T-cell (primary cell): ENCODE results near the gene GPX6. TPM values are rescaled to one million over a fixed set of nuclear protein-coding genes. Genes with fewer than 3 reads are reported as not detected.

ENCODE experiments used
- ATAC-seq, 4 experiments: fragments of 200-7000 bp in 3 of 4; fragments of 150-1000 bp in 1 of 4; cut with Tn5 transposase; replicated peaks in 1 of 4; 1 replicate in 3 of 4; 2 replicates in 1 of 4; pipeline ENCODE4 v1.10.0; 2021; ENCODE audit warnings: moderate library complexity in 3 of 4, mild to moderate bottlenecking in 2 of 4, moderate number of reproducible peaks in 1 of 4
- CTCF ChIA-PET, 2 donors: fragments of 300-600 bp; sonication (Branson Sonifier 250); formaldehyde crosslinking; loops; one replicate each; lab custom pipeline; 2022; ENCODE audit warnings: antibody characterized with exemption in 2 of 2; lab: Charles Lee
- POLR2A ChIA-PET, 2 donors: fragments of 300-600 bp; sonication (Branson Sonifier 250); formaldehyde crosslinking; loops; one replicate each; lab custom pipeline; 2022; ENCODE audit warnings: antibody characterized with exemption in 2 of 2; lab: Charles Lee
- DNase-seq, 35 experiments: peaks; one replicate each; pipeline versions ENCODE4 v3.0.0 to v3.0.0-alpha.2; 2013 to 2023
- H3K27ac ChIP-seq: one replicate; pipeline ENCODE4 v1.5.1; 2013; ENCODE audit warnings: low read length
- H3K27me3 ChIP-seq, 2 experiments: replicated peaks in 1 of 2; 1 replicate in 1 of 2; 2 replicates in 1 of 2; pipeline versions ENCODE4 v1.6.1 to v1.7.0; 2013; ENCODE audit warnings: low read length in 1 of 2, mixed read lengths in 1 of 2; ENCODE audit not compliant: control insufficient read depth in 2 of 2, insufficient read depth in 2 of 2; ENCODE audit errors: extremely low read depth in 1 of 2
- H3K36me3 ChIP-seq, 2 donors: 1 replicate in 1 of 2; 2 replicates in 1 of 2; pipeline versions ENCODE4 v1.6.1 to v1.7.0; 2013; ENCODE audit warnings: low read length in 1 of 2; ENCODE audit not compliant: control insufficient read depth in 2 of 2, insufficient read depth in 1 of 2; ENCODE audit errors: extremely low read depth in 1 of 2
- H3K4me1 ChIP-seq, 2 experiments: 1 replicate in 1 of 2; 2 replicates in 1 of 2; pipeline versions ENCODE4 v1.6.1 to v1.7.0; 2013; ENCODE audit warnings: low read length in 2 of 2, mixed read lengths in 1 of 2; ENCODE audit not compliant: insufficient read depth in 2 of 2, control insufficient read depth in 1 of 2; ENCODE audit errors: extremely low read depth in 1 of 2
- H3K4me3 ChIP-seq, 2 donors: 1 replicate in 1 of 2; 2 replicates in 1 of 2; pipeline versions ENCODE4 v1.5.1 to v1.7.0; 2013; ENCODE audit warnings: mild to moderate bottlenecking in 2 of 2, low read length in 1 of 2, moderate library complexity in 1 of 2; ENCODE audit not compliant: control insufficient read depth in 1 of 2; ENCODE audit errors: extremely low read depth in 1 of 2
- H3K9me3 ChIP-seq: 2 replicates; pipeline ENCODE4 v1.7.0; 2013
- H3K27ac Mint-ChIP-seq, 2 donors: one replicate each; pipeline ENCODE4 v1.8.0; 2020 to 2021; ENCODE audit warnings: mild to moderate bottlenecking in 2 of 2, mixed read lengths in 2 of 2
- H3K27me3 Mint-ChIP-seq, 2 donors: one replicate each; pipeline ENCODE4 v1.8.0; 2021 to 2022; ENCODE audit warnings: mixed read lengths in 2 of 2
- H3K36me3 Mint-ChIP-seq: one replicate; pipeline ENCODE4 v1.8.0; 2021; ENCODE audit warnings: mixed read lengths
- H3K4me1 Mint-ChIP-seq, 3 donors: one replicate each; pipeline ENCODE4 v1.8.0; 2020 to 2022; ENCODE audit warnings: mixed read lengths in 3 of 3, mild to moderate bottlenecking in 1 of 3
- H3K4me3 Mint-ChIP-seq, 3 donors: one replicate each; pipeline ENCODE4 v1.8.0; 2020 to 2022; ENCODE audit warnings: mild to moderate bottlenecking in 3 of 3, mixed read lengths in 3 of 3, moderate library complexity in 3 of 3
- H3K9me3 Mint-ChIP-seq, 3 donors: one replicate each; pipeline ENCODE4 v1.8.0; 2020 to 2022; ENCODE audit warnings: mixed read lengths in 3 of 3
- WGBS: methylation state at CpG from one replicate; pipeline ENCODE4 v1.1.5; 2013; ENCODE audit warnings: missing lambda C conversion rate; ENCODE audit not compliant: insufficient coverage; 5-methylcytosine and 5-hydroxymethylcytosine counted together
- total RNA-seq, 35 experiments: library from RNA in 6 of 35; stranded (reverse) in 6 of 35; fragments of 120-200 nt in 1 of 35; gene quantifications; one replicate each; pipeline versions ENCODE4 v1.2.1 to v1.2.4 and lab custom pipeline; 2013 to 2026

Gene GPX6
- total RNA-seq, 5 donors from 2014 or later (not counting 1 experiment from before 2014, with no cell fraction given): not detected

DNA sequence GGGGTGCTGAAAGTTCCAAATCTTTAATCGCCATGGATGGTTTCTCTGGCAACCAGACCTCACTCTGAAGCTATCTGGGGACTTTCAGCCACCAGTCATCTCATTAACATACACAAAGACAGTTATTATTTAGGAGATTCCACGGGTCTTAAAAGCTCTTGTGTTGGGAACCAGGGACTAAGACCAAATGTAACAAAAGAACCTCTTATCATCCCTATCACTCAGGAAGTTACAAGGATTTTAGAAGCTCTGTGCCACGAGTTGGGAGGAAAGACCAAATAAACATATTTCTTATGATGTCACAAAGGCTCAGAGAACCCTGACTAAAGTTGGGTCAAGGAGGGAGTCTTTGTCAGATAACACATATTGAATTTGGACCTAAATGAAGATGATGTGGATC lies 17.7 kb downstream of the GPX6 start:
- no CpG with 5 or more reads among the region's 3 CpGs for WGBS
- CTCF ChIA-PET: interaction anchor here in 1 of 2 donors (0.6 kb wide), 1 partner anchor 1348 kb away, joined by 5 read pairs; no protein-coding TSS in a partner anchor
- no peak overlapping the region for H3K27ac Mint-ChIP-seq

DNA sequence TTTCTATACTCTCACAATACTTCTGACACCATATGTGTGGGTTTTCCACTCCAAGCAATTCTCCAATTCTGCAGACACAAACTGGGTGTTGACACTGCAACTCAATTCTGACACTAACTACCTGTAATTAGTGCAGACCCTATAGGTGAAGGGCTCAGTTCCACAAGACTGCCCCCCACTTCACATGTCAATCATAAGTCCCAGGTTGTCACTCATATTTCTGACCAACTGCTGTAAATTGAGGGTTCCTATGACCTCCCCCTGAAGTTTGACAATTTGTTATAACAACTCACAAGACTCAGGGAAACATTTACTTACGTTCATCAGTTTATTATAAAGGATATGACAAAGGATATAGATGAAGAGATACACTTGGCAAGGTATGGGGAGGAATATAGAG lies 18.3 kb downstream of the GPX6 start:
- no peak overlapping the region for H3K4me3 Mint-ChIP-seq

More for the DNA sequence above, 17.7 kb downstream of the GPX6 start:
- Histone ChIP-seq H3K4me1 (no peaks in the 10 kb centered on the region), H3K27me3 (peaks cover 0 to 7% of the 10 kb centered on the region in 2 experiments), H3K27ac (no peak overlapping the region), H3K9me3 (no peaks in the 10 kb centered on the region), H3K36me3 (no peaks in the 10 kb centered on the region), H3K4me3 (no peak overlapping the region)
- H3K4me3 Mint-ChIP-seq: no peak overlapping the region
- DNase-seq: no peak
- no peaks in the 10 kb centered on the region for H3K9me3 Mint-ChIP-seq
- POLR2A ChIA-PET: no interaction called here
- H3K27me3 Mint-ChIP-seq: peaks cover 19 to 25% of the 10 kb centered on the region in 2 donors
- ATAC-seq: no peak
- H3K36me3 Mint-ChIP-seq: no peaks in the 10 kb centered on the region
- H3K4me1 Mint-ChIP-seq: no peaks in the 10 kb centered on the region

DNA sequence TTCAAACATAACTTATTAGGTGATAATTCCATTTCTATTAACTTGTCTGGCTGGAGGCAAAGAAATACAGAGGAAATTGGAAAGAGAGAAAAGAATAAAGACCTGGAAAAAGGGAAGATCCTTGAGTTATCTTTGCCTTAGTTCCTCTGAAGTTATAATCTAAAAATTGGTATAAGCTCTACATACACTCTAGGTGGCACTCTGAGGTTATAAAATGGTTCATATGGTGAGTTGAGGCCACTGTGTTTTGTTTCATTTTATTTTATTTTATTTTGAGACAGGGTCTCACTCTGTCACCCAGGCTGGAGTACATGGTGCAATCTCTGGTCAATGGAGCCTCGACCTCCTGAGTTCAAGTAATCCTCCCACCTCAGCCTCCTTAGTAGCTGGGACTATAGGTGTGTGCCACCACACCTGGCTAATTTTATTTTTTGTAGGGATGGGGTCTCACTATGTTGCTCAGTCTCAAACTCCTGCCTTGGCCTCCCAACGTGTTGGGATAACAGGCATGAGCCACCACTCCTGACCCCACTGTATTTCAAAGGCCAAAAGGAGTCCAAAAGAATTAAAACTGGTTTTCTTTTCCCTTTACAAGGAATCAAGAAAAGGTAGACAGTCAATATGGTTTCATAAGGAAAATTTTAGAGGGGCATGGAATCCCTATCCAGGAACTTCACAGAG lies 19.4 kb downstream of the GPX6 start:
- peaks cover 28 to 35% of the 10 kb centered on the region in 2 donors for H3K27me3 Mint-ChIP-seq
- H3K4me3 Mint-ChIP-seq: no peak overlapping the region
- H3K9me3 Mint-ChIP-seq: no peaks in the 10 kb centered on the region
- no peak overlapping the region for H3K27ac Mint-ChIP-seq
- H3K36me3 ChIP-seq: no peaks in the 10 kb centered on the region
- no peaks in the 10 kb centered on the region for H3K9me3 ChIP-seq
- ATAC-seq: no peak
- CTCF ChIA-PET: interaction anchor here (0.6 to 1.6 kb wide), 3 partner anchors 85 to 157 kb away, joined by 3 to 9 read pairs (median 3); no protein-coding TSS in a partner anchor
- POLR2A ChIA-PET: no interaction called here
- no peak overlapping the region for H3K27ac ChIP-seq
- H3K36me3 Mint-ChIP-seq: no peaks in the 10 kb centered on the region
- H3K27me3 ChIP-seq: peaks cover 0 to 11% of the 10 kb centered on the region in 2 experiments
- WGBS: no CpG with 5 or more reads among the region's 2 CpGs
- peak in 1 of 35 experiments; percentile 36 for DNase-seq
- H3K4me3 ChIP-seq: no peak overlapping the region
- peaks cover 0 to 6% (median 0%) of the 10 kb centered on the region in 3 donors for H3K4me1 Mint-ChIP-seq
- H3K4me1 ChIP-seq: no peaks in the 10 kb centered on the region

More for the DNA sequence above, 18.3 kb downstream of the GPX6 start:
- H3K36me3 Mint-ChIP-seq: no peaks in the 10 kb centered on the region
- Histone ChIP-seq H3K36me3 (no peaks in the 10 kb centered on the region), H3K4me3 (no peak overlapping the region), H3K9me3 (no peaks in the 10 kb centered on the region), H3K4me1 (no peaks in the 10 kb centered on the region), H3K27me3 (peaks cover 0 to 7% of the 10 kb centered on the region in 2 experiments), H3K27ac (no peak overlapping the region)
- no peaks in the 10 kb centered on the region for H3K4me1 Mint-ChIP-seq
- ChIA-PET CTCF (interaction anchor here in 1 of 2 donors (0.6 kb wide), 1 partner anchor 1347 kb away, joined by 5 read pairs; no protein-coding TSS in a partner anchor), POLR2A (no interaction called here)
- no CpG with 5 or more reads among the region's 1 CpG for WGBS
- H3K27ac Mint-ChIP-seq: no peak overlapping the region
- H3K9me3 Mint-ChIP-seq: no peaks in the 10 kb centered on the region
- H3K27me3 Mint-ChIP-seq: peaks cover 19 to 26% of the 10 kb centered on the region in 2 donors
- ATAC-seq (no peak), DNase-seq (no peak)

DNA sequence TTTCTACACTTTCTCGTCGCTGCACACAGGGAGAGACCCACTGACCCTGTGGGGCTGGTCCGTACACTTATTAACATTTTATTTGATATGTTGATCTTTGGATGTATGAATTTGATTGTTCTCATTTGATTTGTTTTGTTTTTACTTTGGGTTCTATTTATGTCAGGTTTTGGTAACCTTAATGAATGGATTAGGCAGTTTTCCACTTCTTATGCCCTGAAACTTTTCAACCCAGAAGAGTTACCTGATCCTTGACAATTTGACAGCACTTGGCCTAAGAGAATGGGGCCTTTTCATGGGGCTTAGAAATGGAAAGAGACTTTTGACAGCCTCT lies 23.6 kb downstream of the GPX6 start:
- Mint-ChIP-seq H3K36me3 (no peaks in the 10 kb centered on the region), H3K9me3 (no peaks in the 10 kb centered on the region), H3K4me1 (peaks cover 19 to 26% (median 19%) of the 10 kb centered on the region in 3 donors), H3K27me3 (peaks cover 39 to 63% of the 10 kb centered on the region in 2 donors), H3K27ac (no peak overlapping the region), H3K4me3 (no peak overlapping the region)
- no CpG with 5 or more reads among the region's 3 CpGs for WGBS
- peaks cover 8 to 37% of the 10 kb centered on the region in 2 experiments for H3K27me3 ChIP-seq
- no peaks in the 10 kb centered on the region for H3K36me3 ChIP-seq
- ChIA-PET CTCF (no interaction called here), POLR2A (no interaction called here)
- no peak for DNase-seq
- H3K4me3 ChIP-seq: no peak overlapping the region
- no peak for ATAC-seq
- no peaks in the 10 kb centered on the region for H3K9me3 ChIP-seq
- H3K27ac ChIP-seq: no peak overlapping the region
- peaks cover 4 to 17% of the 10 kb centered on the region in 2 experiments for H3K4me1 ChIP-seq

DNA sequence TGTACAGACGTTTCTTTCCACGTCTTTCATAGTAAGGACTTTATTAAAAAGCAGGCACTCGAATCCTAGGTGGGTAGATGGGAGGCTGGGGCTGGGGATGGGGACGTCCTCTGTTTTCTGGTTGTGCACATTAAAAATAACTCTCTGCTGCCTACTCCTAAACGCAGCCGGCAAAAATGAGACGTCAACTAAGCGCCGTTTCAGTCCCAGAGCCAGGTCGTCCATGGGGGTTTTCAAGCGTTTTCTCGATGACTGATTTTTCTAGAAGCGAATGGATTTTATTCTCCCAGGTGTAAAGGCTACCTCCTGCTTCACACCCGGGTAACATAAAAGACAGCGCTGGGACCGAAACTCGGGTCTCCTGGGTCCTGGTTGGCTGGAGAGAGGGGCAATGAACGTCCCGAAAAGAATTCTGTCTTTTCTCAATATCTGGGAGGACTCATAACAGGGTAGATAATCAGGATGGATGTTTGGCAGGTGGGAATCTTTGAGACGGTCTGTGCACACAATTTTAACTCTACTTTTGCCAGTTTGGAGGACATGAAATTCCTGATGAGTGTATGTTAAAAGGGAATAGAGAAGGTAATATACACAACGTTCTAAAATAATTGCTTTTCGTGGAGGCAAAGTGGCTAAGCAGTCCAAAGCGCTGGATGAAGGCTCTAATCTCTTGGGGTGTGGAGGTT lies 25.2 kb downstream of the GPX6 start:
- H3K9me3 ChIP-seq: no peaks in the 10 kb centered on the region
- Mint-ChIP-seq H3K27me3 (peaks cover 39 to 64% of the 10 kb centered on the region in 2 donors), H3K36me3 (no peaks in the 10 kb centered on the region), H3K4me1 (peaks cover 19 to 26% (median 19%) of the 10 kb centered on the region in 3 donors), H3K4me3 (peak overlapping the region; percentile 69 to 79 (median 70)), H3K9me3 (no peaks in the 10 kb centered on the region), H3K27ac (peak overlapping the region; percentile 36 to 60)
- ChIA-PET CTCF (no interaction called here), POLR2A (no interaction called here)
- H3K4me3 ChIP-seq: peak overlapping the region; percentile 30 to 59
- peak; percentile 45 to 55 (median 50) for ATAC-seq
- H3K4me1 ChIP-seq: peaks cover 4 to 17% of the 10 kb centered on the region in 2 experiments
- peak overlapping the region; percentile 31 for H3K27ac ChIP-seq
- WGBS: 20% methylated on average over 2 of the region's 23 CpGs
- no peaks in the 10 kb centered on the region for H3K36me3 ChIP-seq
- DNase-seq: peak in 4 of 35 experiments; percentile 1 to 25 (median 8)
- peaks cover 8 to 36% of the 10 kb centered on the region in 2 experiments for H3K27me3 ChIP-seq
